Activated T-helper 1 cell treated with anti-CD3 and anti-CD28 coated beads, Interleukin-2, amount 50 U/mL, for 16 hours (primary cell): ENCODE measurements around the gene UNC45A.

Experiments
- DNase-seq, 2 donors: peaks; one replicate each; pipeline ENCODE4 v3.0.0-alpha.2; 2020; ENCODE audit warnings: low read depth in 1 of 2, low spot score in 1 of 2

UNC45A gene

GRCh38 chr15:90941038-90941437 is 6.0 kb downstream of the UNC45A start:
- DNase-seq, result no peak

- DNase-seq, result no peak
These were observed 7.5 kb downstream of the UNC45A start for GRCh38 chr15:90942354-90943120.

- DNase-seq, result no peak
These were observed 10.0 kb downstream of the UNC45A start for GRCh38 chr15:90945091-90945490.

- DNase-seq, result no peak
These were observed 11.5 kb downstream of the UNC45A start for GRCh38 chr15:90946538-90946937.

GRCh38 chr15:90946941-90947576 is 12.0 kb downstream of the UNC45A start:
- no peak for DNase-seq

GRCh38 chr15:90947577-90948357 is 12.7 kb downstream of the UNC45A start:
- no peak for DNase-seq

- no peak for DNase-seq
These were observed 13.4 kb downstream of the UNC45A start for GRCh38 chr15:90948506-90948905.

GRCh38 chr15:90949979-90950675 is 15.0 kb downstream of the UNC45A start:
- no peak for DNase-seq

GRCh38 chr15:90950676-90951075 is 15.6 kb downstream of the UNC45A start:
- no peak for DNase-seq

GRCh38 chr15:90952901-90953677 is 18.0 kb downstream of the UNC45A start:
- no peak for DNase-seq

GRCh38 chr15:90953947-90954711 is 19.0 kb downstream of the UNC45A start:
- DNase-seq, result no peak

GRCh38 chr15:90954712-90955623 is 19.9 kb downstream of the UNC45A start, which contains the start of gene RCCD1:
Gene RCCD1, plus strand, starts transcription at chr15:90954884. Its CDS starts 1,851 bp downstream, at chr15:90956735.
- DNase-seq, result peak; percentile 66 to 80

- DNase-seq, result no peak
These were observed 20.7 kb downstream of the UNC45A start for GRCh38 chr15:90955624-90956273.

GRCh38 chr15:90956274-90957030 is 21.4 kb downstream of the UNC45A start:
- peak; percentile 27 to 55 for DNase-seq

GRCh38 chr15:90957031-90957790 is 22.1 kb downstream of the UNC45A start:
- no peak for DNase-seq

GRCh38 chr15:90957791-90958190 is 22.7 kb downstream of the UNC45A start:
- no peak for DNase-seq
